Central memory CD4-positive, alpha-beta T cell (primary cell): ENCODE measurements around the gene FMNL2.
"Not testable (repeated sequence)": the region's sequence is repeated elsewhere in the genome, so short reads cannot be mapped to it uniquely, and the experiment has no call there.

ENCODE experiments used
- DNase-seq: peaks from one replicate; pipeline ENCODE4 v3.0.0; 2022

Gene FMNL2

DNA sequence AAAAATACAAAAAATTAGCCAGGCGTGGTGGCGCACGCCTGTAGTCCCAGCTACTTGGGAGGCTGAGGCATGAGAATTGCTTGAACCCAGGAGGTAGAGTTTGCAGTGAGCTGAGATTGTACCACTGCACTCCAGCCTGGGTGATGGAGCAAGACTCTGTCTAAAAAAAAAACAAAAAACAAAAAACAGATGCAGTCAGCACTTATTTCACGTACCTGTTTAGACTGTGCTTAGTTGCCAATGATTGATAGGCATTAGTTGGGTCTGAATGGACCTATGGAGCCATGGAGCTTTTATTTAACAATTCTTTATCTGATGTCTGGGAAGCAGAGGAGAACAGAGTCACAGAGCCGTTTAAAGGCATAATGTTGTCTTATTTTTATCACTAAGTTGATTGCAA lies 139.5 kb downstream of the FMNL2 start:
- not testable (repeated sequence) for DNase-seq

DNA sequence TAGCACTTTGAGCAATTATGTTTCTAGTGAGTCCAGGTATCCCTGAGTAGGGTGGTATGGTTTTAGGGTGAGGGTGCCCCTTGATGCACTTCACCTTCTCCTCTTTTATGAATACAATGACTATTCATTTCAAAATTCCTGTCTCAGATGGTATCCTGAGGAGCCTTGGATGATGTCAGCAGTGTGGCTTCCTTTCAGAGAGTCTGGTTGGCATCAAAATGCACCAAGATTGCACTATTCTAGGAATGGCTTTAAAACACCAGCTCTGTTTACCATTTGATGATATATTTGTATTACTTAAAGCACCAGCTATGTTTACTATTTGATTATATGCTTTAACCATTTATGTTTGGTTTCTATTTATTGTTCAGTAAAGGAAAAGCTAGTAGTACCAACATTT lies 141.0 kb downstream of the FMNL2 start:
- DNase-seq, result no peak

DNA sequence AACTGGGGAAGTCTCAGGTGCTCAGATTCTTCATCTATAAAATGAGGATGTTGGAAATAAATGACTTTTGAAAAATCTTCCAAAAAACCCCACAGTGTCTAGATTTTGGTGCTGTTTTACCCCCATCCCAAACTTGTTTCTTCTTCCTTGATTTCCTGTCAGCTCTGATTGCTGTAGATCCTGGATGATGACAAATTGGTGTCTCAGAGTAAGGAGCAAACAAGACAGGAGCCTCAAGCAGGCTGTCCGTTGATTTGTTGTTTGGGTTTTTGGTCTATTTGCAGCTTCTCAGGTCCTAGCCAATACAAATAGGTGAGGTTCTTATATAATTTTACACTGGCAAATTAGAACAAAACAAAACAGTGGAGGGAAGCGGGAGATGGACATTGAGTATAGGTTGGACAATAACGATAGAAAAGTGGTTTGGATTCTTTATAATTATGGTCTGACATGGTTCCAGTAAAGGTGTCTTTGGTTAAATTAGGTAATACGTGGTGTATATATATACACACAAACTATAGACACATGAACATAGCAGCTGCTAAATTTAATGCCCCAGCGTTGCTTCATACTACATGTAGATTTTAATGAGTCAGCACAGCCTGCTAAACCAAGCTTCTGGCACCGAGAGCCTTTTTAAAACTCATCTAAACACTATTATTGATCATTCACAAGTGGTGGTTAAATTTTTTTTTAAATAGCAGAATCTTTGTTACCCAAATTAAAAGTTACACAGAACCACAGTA lies 142.5 kb downstream of the FMNL2 start:
- no peak for DNase-seq

DNA sequence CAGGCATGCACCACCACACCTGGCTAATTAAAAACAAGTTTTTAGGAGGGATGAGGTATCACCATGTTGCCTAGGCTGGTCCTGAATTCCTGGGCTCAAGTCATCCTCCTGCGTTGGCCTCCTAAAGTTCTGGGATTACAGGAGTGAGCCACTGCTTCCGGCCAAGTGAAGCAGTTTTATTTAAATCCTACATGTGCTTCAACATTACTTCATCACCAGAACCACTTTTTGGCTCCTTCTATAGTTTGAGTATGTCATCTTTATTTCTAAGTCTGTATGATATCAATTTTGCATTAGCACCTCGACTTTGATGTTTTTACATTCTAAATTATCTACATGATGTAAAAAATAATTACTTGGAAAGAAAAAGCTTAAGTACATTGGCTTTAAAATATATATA lies 144.3 kb downstream of the FMNL2 start:
- no peak for DNase-seq

DNA sequence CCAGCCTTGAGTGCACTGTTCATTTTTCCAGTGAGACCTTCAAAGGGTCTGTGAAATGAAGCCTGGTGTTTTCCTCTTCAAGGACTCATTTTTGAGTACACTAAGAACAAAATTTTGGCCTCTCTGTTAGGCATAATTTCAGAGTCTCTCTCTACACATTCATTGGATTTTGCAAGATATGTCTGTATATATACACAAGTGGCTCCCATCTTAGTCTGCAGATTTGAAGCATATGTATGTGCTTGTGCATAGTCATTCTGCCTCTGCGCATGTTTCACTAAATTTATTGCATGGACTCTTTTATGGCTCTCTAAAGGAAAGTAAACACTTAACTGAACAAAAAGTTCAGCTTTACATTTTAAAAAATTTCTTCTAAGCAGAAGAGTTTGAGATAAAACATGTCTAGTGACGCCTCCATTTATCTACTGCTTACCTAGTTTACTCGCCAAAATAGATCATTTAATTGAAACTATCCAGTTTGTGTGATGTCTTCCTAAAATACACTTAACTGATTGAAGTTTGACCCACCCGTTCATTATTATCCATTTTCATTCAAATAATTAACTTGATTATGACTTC lies 145.9 kb downstream of the FMNL2 start:
- DNase-seq, result no peak

DNA sequence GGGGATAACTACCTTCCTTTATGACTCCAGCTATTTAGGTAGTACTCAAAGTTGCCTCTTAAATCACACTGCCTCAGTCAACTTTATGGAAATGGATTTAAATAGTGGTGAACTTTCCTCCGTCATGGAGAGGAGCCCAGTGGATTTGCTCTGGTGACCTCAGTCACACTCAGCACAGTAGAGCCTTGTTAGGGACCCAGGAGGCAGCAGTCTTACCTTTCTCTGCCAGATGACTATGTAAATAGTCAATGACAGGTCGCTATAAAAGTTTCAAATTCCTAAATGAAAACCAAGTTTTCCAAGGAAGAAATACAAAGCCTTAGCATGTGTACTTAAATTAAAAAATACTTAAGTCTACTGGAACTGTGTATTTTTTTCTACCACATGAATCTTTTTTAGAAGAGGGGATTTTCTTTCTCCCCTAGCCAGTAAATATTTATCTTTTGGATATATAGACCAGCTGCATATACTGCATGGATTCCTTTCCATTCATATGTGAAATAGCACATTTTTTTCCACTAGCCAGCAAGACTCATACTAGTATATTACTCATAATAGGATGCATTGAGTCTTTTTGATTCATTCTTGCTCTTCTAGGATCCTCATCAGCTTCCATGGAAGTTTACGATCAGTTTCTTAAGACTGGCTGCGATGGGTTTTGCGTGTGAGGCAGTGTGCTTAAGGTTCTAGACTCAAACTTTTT lies 147.1 kb downstream of the FMNL2 start:
- no peak for DNase-seq

DNA sequence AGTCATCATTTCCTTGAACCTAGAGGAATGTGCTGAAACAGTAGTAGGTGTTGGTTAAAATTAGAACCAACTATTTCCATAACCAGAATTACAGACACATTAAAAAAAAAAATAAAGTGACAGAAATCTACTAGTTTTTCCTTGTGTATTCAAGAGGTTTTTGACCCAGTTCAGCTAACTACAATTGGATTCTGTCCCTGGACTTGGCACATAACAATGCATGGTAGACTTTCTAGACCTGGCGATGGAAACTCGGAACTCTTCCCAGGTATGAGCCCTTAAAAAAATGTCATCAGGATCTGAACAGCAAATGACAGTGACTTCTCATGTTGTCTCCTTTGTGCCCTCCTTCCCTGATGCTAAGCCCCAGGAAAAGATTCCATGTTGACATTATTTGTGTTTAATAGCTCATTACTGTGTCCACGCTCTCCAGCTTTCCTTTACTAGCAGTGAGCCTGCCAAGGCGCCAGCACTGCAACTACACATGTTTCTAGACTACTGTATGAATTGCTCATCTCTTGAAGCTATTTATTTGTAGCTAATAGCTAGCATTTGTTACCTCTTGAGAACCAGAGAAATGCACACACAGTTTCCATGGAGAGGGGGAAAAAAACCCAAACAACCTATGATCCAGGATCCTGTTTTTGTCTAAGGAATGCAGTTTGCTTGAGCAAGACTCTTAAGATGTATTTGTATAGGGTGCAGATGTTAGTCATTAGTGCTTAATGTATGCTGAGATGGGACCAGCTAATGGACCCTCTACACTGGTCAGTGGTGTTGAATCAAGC lies 148.5 kb downstream of the FMNL2 start:
- no peak for DNase-seq

DNA sequence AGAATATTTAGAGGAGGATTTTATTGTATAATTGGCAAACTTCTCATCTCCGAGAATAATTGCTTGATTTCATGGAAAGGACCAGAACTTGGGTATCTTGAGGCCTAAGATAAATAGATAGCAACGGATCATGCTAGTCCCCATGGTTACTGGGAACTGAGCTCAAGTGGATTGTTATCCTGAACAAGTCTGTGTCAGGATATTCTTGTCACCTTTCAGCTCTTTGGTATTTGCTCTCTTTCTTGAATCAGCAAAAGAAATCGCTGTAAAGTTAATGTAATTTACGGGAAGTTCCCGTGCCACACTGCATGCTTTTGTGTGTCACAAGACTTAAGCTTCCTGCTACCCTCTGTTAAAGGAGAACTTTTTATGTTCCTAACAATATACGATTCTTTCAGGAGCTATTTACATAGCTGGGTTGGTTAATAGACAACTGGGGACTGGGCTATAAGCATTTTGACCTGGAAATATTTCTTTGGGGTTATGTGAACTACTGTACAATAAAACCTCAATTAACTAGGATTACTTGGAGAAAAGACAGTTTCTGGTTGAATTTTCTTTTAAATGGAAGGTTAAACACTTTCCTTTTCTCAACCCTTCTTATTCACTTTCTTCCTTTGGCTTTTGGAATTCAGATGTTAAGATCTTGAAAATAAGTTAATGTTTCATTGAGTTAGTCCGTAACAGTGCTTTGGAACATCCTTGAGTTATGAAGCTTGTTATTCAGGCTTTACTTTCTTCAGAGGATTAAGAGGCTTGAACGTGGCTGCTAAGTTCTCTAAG lies 151.2 kb downstream of the FMNL2 start:
- no peak for DNase-seq

DNA sequence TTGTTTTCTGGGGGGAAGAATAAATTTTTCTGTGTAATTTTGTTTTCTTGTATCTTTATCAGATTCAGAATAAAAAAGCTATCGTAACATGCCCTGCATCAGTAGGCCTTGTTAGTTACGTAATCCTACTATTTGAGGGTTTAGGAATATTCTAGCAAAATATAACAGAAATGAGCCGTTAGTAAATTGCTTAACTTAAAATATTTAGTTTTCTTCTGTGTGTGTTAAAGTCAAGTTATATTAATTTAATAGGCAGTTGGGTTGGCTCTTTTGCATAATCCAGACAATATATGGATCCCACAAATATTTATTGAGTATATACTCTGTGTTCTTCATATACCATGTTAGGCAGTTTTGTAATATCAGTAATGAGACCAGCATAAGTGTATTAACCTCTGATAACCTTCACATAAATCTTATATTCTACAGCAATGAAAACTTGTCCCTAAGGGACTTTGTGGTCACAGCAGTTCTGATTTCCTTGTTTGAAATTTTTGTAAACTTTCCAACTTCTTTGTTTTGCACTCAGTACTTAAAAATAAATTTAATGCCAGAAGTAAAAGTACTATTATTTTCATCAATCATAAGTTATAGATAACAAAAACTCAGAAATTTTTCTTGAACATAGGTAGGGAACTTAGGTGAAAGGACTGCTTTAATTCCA lies 151.9 kb downstream of the FMNL2 start:
- no peak for DNase-seq

DNA sequence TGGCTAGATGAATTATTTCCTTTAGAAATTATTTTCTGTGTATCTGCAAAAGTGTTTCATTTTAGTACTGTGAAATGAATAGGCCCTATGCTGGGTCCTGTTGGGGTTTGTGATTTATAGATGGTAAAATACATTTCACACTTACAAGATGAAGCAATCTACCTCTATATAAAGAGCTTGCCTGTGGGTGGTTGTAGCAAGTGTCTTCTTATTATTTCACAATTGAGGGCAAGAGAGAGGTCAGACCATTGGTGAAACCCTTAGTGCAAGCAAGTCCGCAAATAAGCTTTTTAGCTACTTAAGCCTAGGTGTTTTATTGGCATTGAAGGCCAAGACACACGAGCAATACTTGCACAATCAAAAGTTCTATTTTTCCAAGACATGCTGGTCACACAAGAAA lies 153.1 kb downstream of the FMNL2 start:
- no peak for DNase-seq

DNA sequence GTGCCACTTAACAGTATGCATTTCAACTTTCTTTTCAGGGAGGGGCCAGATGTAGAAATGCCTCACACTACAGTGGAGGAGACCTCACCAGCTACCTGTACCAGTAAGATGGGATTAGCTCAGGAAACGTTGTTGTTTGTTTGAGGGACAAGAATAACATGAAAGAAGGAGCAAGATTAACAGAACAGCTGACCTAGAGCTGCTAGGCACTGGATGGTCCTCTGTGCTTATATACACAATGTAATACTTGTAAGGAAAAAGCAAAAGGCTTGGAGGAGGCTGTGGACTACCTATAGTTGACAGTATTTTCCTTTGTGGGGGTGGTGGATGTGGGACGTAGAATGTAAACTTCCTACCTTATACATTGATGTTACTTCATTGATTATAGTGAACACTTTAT lies 154.4 kb downstream of the FMNL2 start:
- no peak for DNase-seq

DNA sequence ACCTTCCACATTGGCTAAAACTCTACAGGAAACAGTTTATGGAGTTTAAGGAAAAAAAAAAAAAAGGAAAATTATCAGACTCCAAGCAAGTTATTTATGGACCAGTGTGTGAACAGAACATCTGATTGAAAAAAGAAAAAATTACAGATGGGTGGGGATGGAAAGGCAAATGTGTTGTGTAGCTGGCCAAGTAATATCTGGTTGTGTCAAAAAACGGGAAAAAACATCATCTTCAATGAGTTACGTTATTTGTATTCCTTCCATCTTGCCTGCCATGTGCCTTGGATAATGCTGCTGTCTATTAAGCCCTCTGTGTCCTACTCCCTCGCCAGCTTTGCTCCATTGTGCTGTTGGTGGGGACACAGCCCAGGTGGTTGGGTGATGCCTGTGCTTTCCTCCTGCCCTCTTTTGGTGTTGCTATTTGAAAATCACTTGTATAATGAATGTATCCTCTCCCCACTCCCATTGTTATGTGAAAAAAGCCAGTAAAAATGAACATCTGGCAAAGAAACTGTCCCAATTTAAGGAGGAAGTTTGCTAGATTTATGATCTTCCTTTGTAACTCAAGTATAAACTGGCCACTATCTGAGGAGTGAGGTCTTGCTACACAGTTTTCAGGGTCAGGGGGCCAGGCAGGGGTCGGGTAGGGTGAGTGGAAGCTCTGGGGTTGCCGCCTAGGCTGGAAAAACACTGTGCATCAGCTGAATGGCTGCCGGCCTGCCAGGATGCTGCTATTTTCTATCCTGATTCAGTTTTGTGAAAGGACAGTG lies 155.9 kb downstream of the FMNL2 start:
- DNase-seq, result no peak

DNA sequence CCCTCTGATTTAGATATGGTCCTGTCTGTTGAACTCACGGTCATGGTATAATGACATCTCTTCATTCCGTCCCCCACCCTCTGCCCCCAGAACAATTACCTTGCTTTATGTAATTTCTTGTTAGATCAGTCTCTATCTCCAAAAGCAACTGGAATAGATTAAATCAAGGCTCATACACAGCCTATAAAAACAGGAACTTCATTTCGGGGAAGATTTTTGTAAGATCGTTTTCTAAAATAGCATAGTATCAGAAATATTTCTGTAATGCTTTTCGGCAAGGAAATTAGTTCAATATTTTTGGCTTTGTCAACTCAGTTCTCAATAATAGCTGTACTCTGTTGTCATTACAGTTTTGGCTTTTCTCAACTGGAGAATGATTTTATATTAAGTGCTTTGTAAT lies 157.2 kb downstream of the FMNL2 start:
- no peak for DNase-seq

DNA sequence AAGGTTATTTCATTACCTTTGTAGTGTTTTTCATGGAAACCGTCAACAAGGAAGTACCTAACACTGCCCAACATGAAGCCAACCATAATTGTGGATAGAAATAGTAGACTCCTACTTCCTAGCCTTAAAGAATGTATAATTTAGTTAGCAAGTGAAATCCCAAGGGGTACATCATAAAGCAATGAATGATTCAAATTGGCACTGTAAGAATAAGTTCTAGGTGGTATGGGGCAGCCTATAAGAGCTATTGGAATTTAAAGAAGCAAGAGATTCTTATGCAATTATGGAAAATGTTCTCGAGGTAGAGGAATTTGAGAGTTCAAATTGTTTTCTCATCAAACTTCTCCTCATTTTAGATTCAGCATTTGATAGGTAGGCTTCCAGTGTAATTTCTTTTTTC lies 157.9 kb downstream of the FMNL2 start:
- DNase-seq, result no peak

DNA sequence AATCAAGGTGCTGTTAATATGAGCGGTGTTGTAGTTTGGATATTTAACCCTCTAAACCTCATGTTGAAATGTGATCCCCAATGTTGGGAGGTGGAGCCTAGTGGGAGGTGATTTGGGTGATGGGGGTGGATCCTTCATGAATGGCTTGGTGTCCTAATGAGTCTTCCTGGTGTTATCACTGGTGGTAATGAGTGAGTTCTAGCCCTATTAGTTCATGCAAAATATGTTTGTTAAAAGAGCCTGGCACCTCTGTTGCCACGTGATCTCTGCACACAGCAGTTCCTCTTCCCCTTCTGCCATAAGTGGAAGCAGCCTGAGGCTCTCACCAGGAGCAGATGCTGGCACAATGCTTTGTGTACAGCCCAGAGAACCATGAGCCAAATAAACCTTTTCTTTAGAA lies 158.4 kb downstream of the FMNL2 start:
- no peak for DNase-seq

DNA sequence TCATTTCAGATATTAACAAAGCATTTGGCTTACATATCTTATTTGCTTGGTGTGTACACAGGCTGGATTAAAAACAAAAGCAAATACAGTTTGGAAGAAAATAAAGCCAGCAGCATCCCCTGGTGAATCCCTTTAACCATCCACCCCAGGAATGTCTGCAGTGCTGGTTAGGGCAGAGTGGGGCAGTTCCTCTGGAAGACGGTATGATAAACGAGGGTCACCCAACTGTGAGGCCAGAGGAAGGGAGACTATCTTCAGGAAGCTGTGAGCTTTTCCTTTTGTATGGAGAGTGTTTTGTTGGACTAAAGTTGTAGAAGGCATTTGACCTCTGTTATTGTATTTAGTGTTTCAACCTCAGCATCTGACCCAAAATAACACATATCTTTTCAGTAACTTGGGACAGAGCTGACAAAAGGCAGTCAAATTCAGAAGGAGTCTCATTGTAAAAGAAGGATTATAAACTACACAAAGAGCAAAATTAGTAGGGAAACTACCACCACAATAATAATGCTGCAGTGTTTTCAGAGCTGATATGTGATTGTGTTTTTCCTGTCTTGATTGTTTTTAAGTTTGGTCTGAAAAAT lies 159.1 kb downstream of the FMNL2 start:
- no peak for DNase-seq

DNA sequence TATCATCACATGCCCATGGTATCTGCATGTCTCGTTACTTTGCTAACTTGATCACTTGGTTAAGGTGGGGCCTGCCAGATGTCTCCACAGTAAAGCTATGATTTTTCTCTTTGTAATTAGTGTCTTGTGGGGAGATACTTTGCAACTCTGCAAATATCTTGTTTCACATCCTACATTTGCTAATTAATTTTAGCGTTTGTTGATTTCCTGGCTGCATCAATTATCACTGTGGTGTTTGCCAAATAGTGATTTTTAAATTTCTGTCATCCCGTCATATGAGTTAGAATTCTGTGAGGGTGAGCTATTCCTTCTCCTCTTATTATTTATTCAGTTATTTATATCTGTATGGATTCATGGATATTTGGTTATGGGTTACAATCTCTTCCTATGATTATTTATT lies 161.4 kb downstream of the FMNL2 start:
- no peak for DNase-seq

DNA sequence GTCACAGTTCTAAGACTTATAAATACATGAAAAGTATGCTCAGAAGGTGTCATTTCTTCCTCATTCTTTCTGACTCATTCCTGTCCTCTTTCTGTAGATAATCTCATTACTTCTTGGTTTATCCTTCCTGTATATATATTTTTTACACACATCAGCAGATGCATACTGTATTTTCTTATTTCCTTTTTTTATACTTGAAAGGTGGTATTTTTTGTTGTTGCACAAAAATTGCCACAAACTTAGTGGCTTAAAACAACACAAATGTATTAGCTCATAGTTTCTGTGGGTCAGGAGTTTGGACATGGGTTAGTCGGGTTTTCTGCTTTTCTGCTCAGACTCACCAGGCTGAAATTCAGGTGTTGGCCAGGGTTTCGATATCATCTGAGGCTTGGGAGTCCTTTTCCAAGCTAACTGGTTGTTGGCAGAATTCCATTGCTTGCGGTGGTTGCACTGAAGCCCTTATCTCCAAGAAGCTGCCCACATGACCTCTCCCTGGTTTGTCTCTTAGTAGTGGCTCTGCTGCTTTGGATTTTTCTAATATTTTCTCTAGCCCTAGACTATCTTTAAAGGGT lies 162.6 kb downstream of the FMNL2 start:
- DNase-seq, result no peak

DNA sequence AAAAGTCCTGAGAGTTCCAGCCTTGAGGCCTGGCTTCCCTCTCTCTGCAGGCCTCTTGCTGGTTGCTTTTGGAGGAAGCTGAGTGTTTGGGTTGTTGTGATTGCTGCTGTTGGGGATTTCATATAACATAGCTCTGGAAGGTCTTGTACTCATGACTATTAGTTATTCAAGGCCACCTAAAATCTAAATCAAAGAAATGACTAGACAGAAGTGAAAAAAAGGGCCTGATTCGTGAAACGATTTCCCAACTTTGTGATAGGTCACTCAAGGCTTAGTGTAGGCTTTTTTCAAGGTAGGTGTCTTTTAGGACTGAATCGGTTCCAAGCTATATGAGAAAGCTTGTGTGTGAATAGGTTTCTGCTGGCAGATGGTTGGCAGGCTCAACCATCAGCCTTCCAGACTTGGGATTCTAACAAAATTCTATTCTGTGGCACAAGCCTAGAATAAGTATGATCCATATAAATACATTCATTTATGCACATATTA lies 164.4 kb downstream of the FMNL2 start:
- no peak for DNase-seq
